Kidney epithelial cell (primary cell): ENCODE measurements around the gene B3GAT2. TPM values are rescaled to one million over a fixed set of nuclear protein-coding genes. Genes with fewer than 3 reads are reported as not detected.

ENCODE experiments used
- DNase-seq: peaks from one replicate; pipeline ENCODE4 v3.0.0-alpha.2; 2010; ENCODE audit warnings: low read depth
- H3K27me3 ChIP-seq: 2 replicates; pipeline ENCODE4 v1.6.0; 2011; ENCODE audit warnings: low read length; ENCODE audit not compliant: control insufficient read depth, insufficient read depth
- H3K36me3 ChIP-seq: 2 replicates; pipeline ENCODE4 v1.5.1; 2011; ENCODE audit warnings: low read length; ENCODE audit not compliant: control insufficient read depth, insufficient read depth
- H3K4me3 ChIP-seq: 2 replicates; pipeline ENCODE4 v1.5.1; 2011; ENCODE audit warnings: low read depth, mild to moderate bottlenecking, control low read depth, low read length
- total RNA-seq: library from RNA; depleted of rRNA; stranded (reverse); fragments of >200 nt; gene quantifications from 2 replicates; pipeline ENCODE4 v1.2.3, GENCODE V29; 2015
- TF ChIP-seq, protein P1 (sequence below): IDR thresholded peaks from 2 replicates; pipeline ENCODE4 v1.5.1; 2011; ENCODE audit warnings: mild to moderate bottlenecking, moderate library complexity, low read length, control low read depth, inconsistent platforms; ENCODE audit not compliant: insufficient read depth, poor library complexity, severe bottlenecking

Gene B3GAT2
- total RNA-seq, 1 donor from 2014 or later = not detected

DNA sequence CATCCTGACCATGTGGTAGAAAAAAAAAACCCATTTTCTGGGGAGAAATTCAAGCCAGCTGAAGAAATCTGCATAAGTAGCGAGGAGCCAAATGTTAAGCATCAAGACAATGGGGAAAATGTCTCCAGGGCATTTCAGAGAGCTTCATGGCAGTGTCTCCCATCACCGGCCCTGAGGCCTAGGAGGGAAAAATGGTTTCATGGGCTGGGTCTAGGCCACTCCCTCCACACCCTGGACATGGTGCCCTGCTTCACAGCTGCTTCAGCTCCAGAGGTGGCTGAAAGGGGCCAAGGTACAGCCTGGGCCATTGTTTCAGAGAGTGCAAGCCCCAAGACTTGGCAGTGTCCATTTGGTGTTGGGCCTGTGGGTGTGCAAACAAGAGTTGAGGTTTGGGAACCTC, 34.4 kb upstream of the B3GAT2 start:
- no peak overlapping the region for H3K4me3 ChIP-seq
- H3K27me3 ChIP-seq = no peaks in the 10 kb centered on the region
- TF ChIP-seq, protein P1, sequence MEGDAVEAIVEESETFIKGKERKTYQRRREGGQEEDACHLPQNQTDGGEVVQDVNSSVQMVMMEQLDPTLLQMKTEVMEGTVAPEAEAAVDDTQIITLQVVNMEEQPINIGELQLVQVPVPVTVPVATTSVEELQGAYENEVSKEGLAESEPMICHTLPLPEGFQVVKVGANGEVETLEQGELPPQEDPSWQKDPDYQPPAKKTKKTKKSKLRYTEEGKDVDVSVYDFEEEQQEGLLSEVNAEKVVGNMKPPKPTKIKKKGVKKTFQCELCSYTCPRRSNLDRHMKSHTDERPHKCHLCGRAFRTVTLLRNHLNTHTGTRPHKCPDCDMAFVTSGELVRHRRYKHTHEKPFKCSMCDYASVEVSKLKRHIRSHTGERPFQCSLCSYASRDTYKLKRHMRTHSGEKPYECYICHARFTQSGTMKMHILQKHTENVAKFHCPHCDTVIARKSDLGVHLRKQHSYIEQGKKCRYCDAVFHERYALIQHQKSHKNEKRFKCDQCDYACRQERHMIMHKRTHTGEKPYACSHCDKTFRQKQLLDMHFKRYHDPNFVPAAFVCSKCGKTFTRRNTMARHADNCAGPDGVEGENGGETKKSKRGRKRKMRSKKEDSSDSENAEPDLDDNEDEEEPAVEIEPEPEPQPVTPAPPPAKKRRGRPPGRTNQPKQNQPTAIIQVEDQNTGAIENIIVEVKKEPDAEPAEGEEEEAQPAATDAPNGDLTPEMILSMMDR = no peak
- no peaks in the 10 kb centered on the region for H3K36me3 ChIP-seq
- DNase-seq = no peak

DNA sequence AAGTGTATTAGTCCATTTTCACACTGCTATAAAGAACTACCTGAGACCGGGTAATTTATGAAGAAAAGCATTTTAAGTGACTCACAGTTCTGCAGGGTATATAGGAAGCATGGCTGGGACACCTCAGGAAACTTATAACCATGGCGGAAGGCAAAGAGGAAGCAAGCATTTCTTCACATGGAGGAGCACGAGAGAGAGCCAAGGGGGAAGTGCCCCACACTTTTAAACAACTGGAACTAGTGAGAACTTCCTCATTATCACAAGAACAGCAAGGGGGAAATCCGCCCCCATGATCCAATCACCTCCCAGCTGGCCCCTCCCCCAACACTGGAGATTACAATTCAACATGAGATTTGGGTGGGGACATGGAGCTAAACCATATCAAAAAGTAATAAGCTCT, 28.3 kb upstream of the B3GAT2 start:
- Histone ChIP-seq H3K36me3 (no peaks in the 10 kb centered on the region), H3K4me3 (no peak overlapping the region), H3K27me3 (no peaks in the 10 kb centered on the region)
- TF ChIP-seq, protein P1 = no peak
- DNase-seq = no peak

DNA sequence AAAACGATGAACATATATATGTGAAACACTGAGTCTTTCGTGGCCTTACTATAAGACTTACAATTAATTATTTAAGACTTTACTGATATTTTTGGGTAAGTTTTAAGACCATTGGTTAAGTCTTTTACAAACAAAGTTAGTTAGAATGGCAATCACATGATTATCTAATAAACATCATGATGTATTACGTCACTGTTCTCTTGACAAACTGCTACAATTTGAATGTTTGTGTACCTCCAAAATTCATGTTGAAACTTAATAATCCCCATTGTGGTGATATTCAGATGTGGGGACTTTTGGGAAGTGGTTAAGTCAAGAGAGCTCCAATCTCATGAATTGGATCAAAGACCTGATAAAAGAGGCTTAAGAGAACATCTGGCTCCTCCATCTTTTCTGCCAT, 25.9 kb upstream of the B3GAT2 start:
- H3K4me3 ChIP-seq = no peak overlapping the region
- no peak for DNase-seq
- no peaks in the 10 kb centered on the region for H3K27me3 ChIP-seq
- no peaks in the 10 kb centered on the region for H3K36me3 ChIP-seq
- TF ChIP-seq, protein P1 = no peak

DNA sequence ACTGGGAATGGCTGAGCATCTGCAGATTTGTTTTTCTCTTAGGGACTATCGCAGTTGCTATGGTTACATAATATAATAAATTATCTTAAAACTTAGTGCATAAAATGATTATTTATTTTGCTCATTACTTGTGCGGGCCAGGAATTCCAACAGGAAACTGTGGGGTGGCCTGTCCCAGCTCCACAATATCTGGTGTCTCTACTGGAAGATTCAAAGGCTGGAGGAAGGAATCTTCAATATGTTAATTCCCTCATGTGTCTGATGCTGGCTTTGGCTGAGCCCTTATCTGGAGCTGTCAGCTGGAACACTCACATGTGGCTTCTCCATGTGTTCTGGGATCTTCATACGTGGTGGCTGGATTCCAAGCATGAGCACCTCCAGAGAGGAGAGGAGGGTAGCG, 23.9 kb upstream of the B3GAT2 start:
- TF ChIP-seq, protein P1 = no peak
- no peaks in the 10 kb centered on the region for H3K36me3 ChIP-seq

DNA sequence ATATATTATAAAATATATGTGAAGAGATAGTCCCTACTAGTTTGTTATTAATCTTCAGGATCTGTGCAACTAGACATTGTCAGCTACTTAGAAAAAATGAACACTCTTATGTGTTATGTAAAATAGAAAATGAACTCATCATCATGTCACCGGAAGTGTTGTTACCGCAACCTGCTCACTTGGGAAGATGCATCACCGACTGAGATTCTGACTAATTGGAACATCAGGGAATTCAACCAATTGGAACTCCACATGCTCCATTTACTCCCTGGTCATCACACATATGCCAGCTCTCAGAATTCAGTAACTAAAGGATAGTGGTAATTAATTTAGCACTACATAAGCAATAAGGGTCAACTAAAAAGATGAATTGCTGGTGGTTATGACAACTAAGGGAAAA, 16.7 kb upstream of the B3GAT2 start:
- TF ChIP-seq, protein P1 = no peak
- DNase-seq = no peak
- Histone ChIP-seq H3K4me3 (no peak overlapping the region), H3K36me3 (no peaks in the 10 kb centered on the region), H3K27me3 (no peaks in the 10 kb centered on the region)

More for the DNA sequence above, 23.9 kb upstream of the B3GAT2 start:
- DNase-seq = no peak
- Histone ChIP-seq H3K27me3 (no peaks in the 10 kb centered on the region), H3K4me3 (no peak overlapping the region)

DNA sequence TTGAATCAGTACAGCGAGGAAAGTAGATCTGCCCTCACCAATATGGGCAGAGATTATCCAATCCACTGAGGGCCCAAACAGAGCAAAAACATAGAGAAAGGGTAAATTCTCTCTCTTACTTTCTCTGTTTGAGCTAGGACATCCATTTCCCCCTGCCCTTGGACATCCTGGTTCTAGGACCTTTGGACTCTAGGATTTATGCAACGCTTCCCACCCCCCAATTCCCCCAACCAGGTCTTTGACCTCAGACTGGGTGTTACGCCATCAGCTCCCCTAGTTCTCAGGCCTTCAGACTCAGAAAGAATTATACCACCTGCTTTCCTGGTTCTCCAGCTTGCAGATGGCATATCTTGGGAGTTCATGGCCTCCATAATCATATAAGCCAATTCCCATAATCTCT, 10.2 kb upstream of the B3GAT2 start:
- TF ChIP-seq, protein P1 = no peak
- DNase-seq = no peak
- H3K36me3 ChIP-seq = no peaks in the 10 kb centered on the region
- H3K4me3 ChIP-seq = no peak overlapping the region
- no peaks in the 10 kb centered on the region for H3K27me3 ChIP-seq
